ENCODE data around the gene WRAP53. TPM values are rescaled to one million over a fixed set of nuclear protein-coding genes. Genes with fewer than 3 reads are reported as not detected.

The WRAP53 gene
- total RNA-seq, 1 donor from 2014 or later: 17.1 TPM

GRCh38 chr17:7677388-7678067 is 10.7 kb upstream of the WRAP53 start:
- CTCF ChIA-PET: interaction anchor here (1.9 kb wide), 1 partner anchor 10 kb away, joined by 6 read pairs; the partner anchor contains the start of genes TP53 and WRAP53
- DNase-seq: no peak
- Mint-ChIP-seq H3K36me3 (ENCODE audit: low read depth) (peaks cover 52% of the 10 kb centered on the region), H3K4me3 (no peak overlapping the region), H3K4me1 (peaks cover 12% of the 10 kb centered on the region), H3K27ac (peak overlapping the region; percentile 13), H3K27me3 (no peaks in the 10 kb centered on the region), H3K9me3 (peaks cover 6% of the 10 kb centered on the region)
- intact Hi-C loops (cut with micrococcal nuclease): no loop called here
- no peak for TF ChIP-seq CTCF (IDR thresholded peaks at IDR 0.05)
- no peak for ATAC-seq (ENCODE audit: low read depth)
- POLR2A ChIA-PET: interaction anchor here (0.6 to 5.5 kb wide), 2 partner anchors 8 to 10 kb away, joined by 3 to 39 read pairs; partner anchors contain the start of genes TP53 and WRAP53

GRCh38 chr17:7684851-7685532 is 3.3 kb upstream of the WRAP53 start:
- ATAC-seq (ENCODE audit: low read depth) (no peak), DNase-seq (no peak)
- no peaks in the 10 kb centered on the region for H3K9me3 Mint-ChIP-seq
- POLR2A ChIA-PET: interaction anchor here (1.0 to 5.9 kb wide), 21 partner anchors 18 to 563 kb away, joined by 3 to 109 read pairs (median 21); partner anchors contain the start of genes CD68, CNTROB, CTC1 and CYB5D1
- no peak for TF ChIP-seq CTCF (IDR thresholded peaks at IDR 0.05)
- CTCF ChIA-PET: interaction anchor here (0.8 to 3.8 kb wide), 2 partner anchors 95 to 124 kb away, joined by 5 to 17 read pairs; partner anchors contain the start of genes SENP3 and SOX15
- peaks cover 52% of the 10 kb centered on the region for H3K4me1 Mint-ChIP-seq
- H3K27me3 Mint-ChIP-seq: no peaks in the 10 kb centered on the region
- H3K36me3 Mint-ChIP-seq (ENCODE audit: low read depth): peaks cover 32% of the 10 kb centered on the region
- peak overlapping the region; percentile 97 for H3K4me3 Mint-ChIP-seq
- peak overlapping the region; percentile 99 for H3K27ac Mint-ChIP-seq
- intact Hi-C loops (cut with micrococcal nuclease): loop anchor here (5.0 to 10.0 kb wide), 3 partner anchors 448 to 540 kb away; partner anchors contain the start of genes PER1 and PHF23

GRCh38 chr17:7685533-7686221 is 2.6 kb upstream of the WRAP53 start:
- H3K9me3 Mint-ChIP-seq: no peaks in the 10 kb centered on the region
- peaks cover 35% of the 10 kb centered on the region for H3K36me3 Mint-ChIP-seq (ENCODE audit: low read depth)
- peak overlapping the region; percentile 97 for H3K4me3 Mint-ChIP-seq
- ChIA-PET POLR2A (interaction anchor here (0.7 to 5.9 kb wide), 70 partner anchors 8 to 1280 kb away, joined by 3 to 109 read pairs (median 7); partner anchors contain the start of genes ACADVL, ACAP1, ATP1B2 and BORCS6), CTCF (interaction anchor here (2.5 to 4.2 kb wide), 3 partner anchors 53 to 125 kb away, joined by 9 to 40 read pairs (median 17); partner anchors contain the start of gene SENP3)
- DNase-seq (peak; percentile 80), ATAC-seq (ENCODE audit: low read depth) (peak; percentile 55)
- TF ChIP-seq CTCF (IDR thresholded peaks at IDR 0.05): no peak
- intact Hi-C loops (cut with micrococcal nuclease): loop anchor here (1.0 to 10.0 kb wide), 13 partner anchors 70 to 539 kb away; partner anchors contain the start of genes EIF5A, KDM6B, MPDU1 and NAA38
- peaks cover 53% of the 10 kb centered on the region for H3K4me1 Mint-ChIP-seq
- no peaks in the 10 kb centered on the region for H3K27me3 Mint-ChIP-seq
- H3K27ac Mint-ChIP-seq: peak overlapping the region; percentile 99

GRCh38 chr17:7686222-7687071 is 1.8 kb upstream of the WRAP53 start:
- peak; percentile 56 for ATAC-seq (ENCODE audit: low read depth)
- peaks cover 37% of the 10 kb centered on the region for H3K36me3 Mint-ChIP-seq (ENCODE audit: low read depth)
- H3K9me3 Mint-ChIP-seq: no peaks in the 10 kb centered on the region
- H3K27me3 Mint-ChIP-seq: no peaks in the 10 kb centered on the region
- H3K4me3 Mint-ChIP-seq: peak overlapping the region; percentile 97
- intact Hi-C loops (cut with micrococcal nuclease): loop anchor here (1.0 to 10.0 kb wide), 16 partner anchors 36 to 538 kb away; partner anchors contain the start of genes ATP1B2, EIF5A, KDM6B and MPDU1
- peak overlapping the region; percentile 99 for H3K27ac Mint-ChIP-seq
- H3K4me1 Mint-ChIP-seq: peaks cover 53% of the 10 kb centered on the region
- ChIA-PET CTCF (interaction anchor here (0.9 to 4.2 kb wide), 11 partner anchors 28 to 331 kb away, joined by 3 to 40 read pairs (median 9); partner anchors contain the start of genes ATP1B2, CNTROB, FXR2 and SAT2), POLR2A (interaction anchor here (0.5 to 5.9 kb wide), 90 partner anchors 9 to 1279 kb away, joined by 3 to 109 read pairs (median 6); partner anchors contain the start of genes ACADVL, ACAP1, ATP1B2 and BORCS6)
- no peak for TF ChIP-seq CTCF (IDR thresholded peaks at IDR 0.05)
- peak; percentile 65 for DNase-seq

Measured in activated B cell treated with CpG ODN at 0.5 μM for 24 hours (primary cell).